OCI-LY1 (cell line): ENCODE data around the gene ODAD2.

Experiments
- EZH2 ChIP-seq: fragments of 200-600 bp; sonication (generic), shearing (Covaris generic); IDR thresholded peaks from 2 replicates; pipeline ENCODE4 v1.8.0; 2017; ENCODE audit warnings: borderline replicate concordance, mixed run types, mild to moderate bottlenecking, antibody characterized with exemption, low read length, moderate library complexity, mixed read lengths
- TF ChIP-seq, protein P1 (sequence below): fragments of 200-600 bp; sonication (generic), shearing (Covaris generic); IDR thresholded peaks from 2 replicates; pipeline ENCODE4 v1.5.1; 2017; ENCODE audit warnings: mild to moderate bottlenecking, antibody characterized with exemption, low read length, moderate library complexity, mixed read lengths

DNA sequence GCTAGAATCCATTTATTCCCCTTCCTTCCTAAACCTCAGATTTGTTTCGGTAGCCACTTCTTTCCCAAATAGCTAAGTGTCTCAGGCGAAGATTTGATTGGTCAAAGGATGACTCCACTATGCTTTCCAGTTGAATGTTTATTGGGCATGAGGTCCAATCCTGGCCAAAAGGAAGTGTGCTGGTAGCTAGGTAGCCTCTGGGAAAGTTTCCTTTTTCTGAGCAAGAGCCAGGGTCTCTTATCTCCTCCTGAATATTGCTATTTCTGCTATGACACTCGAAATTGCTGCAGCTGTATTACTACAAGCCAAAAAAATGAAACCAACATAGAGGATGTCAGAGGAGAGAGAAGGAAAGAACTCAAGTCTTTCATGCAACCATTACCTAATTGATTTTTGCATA is 199.8 kb downstream of the ODAD2 start:
- TF ChIP-seq, protein P1, sequence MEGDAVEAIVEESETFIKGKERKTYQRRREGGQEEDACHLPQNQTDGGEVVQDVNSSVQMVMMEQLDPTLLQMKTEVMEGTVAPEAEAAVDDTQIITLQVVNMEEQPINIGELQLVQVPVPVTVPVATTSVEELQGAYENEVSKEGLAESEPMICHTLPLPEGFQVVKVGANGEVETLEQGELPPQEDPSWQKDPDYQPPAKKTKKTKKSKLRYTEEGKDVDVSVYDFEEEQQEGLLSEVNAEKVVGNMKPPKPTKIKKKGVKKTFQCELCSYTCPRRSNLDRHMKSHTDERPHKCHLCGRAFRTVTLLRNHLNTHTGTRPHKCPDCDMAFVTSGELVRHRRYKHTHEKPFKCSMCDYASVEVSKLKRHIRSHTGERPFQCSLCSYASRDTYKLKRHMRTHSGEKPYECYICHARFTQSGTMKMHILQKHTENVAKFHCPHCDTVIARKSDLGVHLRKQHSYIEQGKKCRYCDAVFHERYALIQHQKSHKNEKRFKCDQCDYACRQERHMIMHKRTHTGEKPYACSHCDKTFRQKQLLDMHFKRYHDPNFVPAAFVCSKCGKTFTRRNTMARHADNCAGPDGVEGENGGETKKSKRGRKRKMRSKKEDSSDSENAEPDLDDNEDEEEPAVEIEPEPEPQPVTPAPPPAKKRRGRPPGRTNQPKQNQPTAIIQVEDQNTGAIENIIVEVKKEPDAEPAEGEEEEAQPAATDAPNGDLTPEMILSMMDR: no peak
- no peak for TF ChIP-seq EZH2
